Posterior cingulate gyrus (tissue), 11 donors: Measurements from ENCODE around the gene PCNP.
"Not testable (repeated sequence)": the region's sequence is repeated elsewhere in the genome, so short reads cannot be mapped to it uniquely, and the experiment has no call there.

ENCODE experiments used
- DNase-seq, 10 donors: peaks; one replicate each; pipeline versions ENCODE4 v3.0.0 to v3.0.0-alpha.2; 2020 to 2021; ENCODE audit warnings: mixed read lengths in 3 of 10
- intact Hi-C: fragments of 100-400 bp; cut with DNase I; formaldehyde crosslinking; loops from one replicate; pipeline ENCODE4 v1.15.1; 2023

PCNP gene

DNA sequence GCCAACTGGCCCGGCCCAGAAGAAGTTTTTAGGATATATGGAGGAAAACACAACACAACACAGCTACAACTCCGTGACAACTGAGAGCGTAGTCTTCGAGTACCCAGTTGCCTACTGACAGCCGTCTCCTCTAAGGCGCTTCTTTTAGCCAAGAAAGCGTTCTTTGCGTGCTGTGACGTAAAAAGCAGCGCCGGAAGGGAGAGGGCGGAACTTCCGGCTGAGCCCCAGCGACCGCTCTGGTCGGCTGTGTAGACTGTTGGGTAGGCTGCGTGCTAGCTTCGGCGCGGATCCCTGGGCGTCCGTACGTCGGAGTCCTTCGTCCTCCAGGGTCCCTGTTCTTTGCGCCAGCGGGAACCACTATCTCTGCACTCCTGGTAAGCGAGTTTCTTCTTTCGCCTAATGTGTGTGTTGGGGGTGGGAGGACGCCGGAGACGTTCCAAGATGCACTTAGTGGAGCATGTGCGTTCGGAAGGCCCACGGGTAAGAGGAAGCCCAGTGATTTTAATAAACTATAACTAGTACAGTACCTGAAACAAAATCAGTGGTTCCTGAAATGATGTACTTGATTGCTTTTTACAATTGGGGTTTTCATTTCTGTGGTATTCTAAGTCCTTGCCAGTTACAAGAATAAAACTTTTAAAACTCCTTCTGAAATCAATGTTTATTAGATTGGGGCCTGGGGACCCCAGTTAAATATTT, 12.2 kb upstream of the PCNP start, which contains the start of gene TRMT10C:
Gene TRMT10C, plus strand, starts transcription at position 239 of the 699 bp plus-strand sequence. CDS start 2,914 bp downstream, outside the sequence.
- intact Hi-C loops: loop anchor here (1.0 to 2.0 kb wide), 2 partner anchors 13 to 49 kb away; partner anchors contain the start of genes PCNP and SENP7
- peak; percentile 89 to 99 (median 94) for DNase-seq

DNA sequence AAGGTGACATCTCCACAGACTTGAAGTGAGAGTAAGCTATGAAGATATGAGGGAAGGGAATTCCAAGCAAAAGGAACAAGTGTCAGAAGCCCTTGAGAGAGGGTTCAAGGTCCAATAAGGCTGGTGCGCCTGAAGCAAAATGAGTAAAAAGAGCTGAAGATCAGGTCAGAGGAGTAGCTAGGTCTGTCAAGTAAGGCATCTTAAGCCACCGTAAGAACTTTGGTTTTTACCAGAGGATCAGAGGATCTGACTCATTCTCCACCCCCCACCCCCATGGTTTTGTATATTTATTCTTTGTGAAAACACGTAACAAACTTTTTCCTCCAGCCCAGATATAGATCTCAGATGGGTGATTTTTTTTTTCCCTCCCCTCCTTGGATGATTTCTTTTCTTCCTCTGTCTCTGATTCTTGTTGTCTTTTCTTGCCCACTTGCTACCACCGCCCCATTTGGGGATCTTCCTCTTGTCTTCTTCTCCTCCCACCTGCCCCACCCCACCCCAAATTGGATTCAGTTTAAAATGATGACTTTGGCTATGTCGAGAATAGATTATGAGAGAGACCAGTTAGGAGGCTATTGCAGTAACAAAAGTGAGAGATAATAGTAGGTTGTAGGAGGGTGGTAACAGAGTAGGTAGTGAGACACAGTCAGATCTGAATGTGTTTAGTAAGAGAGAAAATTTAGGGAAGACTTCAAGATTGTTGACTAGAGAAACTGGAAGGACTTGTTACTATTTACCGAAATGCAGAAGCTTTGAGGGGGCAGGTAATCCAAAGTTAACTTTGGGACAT, 6.3 kb upstream of the PCNP start:
- intact Hi-C loops: no loop called here
- no peak for DNase-seq

DNA sequence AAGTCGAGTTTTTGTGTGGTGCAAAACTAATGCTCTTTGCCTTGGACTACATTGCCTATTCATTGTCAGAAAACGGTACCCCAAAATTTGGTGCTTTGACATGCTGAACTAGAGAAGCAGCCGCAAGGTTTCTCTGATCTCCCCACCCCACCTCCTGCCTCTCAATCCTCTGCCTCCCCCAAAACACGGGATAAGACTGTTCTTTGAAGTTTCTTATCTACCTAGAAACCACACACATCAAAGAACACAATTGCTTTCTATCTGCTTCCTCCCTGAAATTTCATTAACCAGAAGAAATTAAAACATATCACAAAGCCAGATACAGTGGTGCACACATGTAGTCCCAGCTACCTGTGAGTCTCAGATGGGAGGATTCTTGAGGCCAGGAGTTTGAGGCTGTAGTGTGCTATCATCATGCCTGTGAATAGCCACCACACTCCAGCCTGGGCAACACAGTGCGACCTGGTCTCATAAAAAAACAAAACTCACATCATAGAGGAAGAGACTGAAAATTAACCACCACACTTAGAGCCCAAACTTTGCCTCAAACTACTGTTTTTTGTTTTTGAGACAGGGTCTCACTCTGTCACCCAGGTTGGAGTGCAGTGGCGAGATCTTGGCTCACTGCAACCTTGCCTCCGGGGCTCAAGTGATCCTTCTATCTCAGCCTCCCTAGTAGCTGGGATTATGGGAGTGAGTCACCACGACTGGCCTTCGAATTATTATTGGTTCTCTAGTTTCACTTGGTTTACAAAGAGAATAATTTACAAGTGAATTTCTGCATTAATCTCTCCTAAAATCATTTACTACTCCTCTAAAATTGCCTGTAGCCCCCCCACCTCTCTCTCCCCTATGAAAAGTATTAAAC, 2.7 kb upstream of the PCNP start:
- intact Hi-C loops: loop anchor here (5.0 kb wide), 3 partner anchors 59 to 1169 kb away; partner anchors contain the start of genes LNP1, SENP7, TOMM70 and ZBTB11
- no peak for DNase-seq

DNA sequence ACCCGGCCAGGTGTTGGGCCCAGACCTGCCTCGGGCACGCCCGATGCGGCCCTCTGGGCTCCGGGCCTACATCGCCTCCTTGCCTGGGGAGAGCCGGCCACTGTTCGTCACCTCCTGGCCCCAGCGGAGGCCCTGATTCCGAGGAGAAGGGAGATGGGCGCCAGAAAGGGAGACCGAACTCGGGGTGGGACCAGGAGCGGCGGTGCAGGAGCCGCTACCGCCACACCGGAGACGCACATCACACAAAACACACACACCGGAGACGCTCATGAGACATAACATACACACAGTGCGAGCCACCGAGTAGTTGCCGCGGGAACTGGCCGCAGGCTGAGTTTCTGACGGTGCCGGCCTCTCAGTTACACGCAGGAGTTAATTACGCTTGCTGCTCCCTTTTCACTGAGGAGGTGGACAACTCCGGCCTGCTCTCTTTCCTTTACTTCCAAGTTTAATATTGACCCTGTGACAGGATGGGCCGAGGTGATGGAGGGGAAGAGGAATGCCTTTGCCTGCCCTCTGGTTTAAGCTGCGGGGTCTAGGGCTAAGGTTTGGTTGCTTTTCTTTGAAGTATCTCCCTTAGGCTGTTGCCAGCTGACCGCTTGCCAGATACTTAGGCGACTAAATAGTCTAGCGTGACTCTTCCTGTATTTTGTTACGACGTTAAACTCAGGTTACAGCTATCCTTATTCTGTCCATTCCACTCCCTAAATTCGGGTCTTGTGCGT, 570 bp downstream of the PCNP start:
- intact Hi-C loops: loop anchor here (1.0 to 5.0 kb wide), 4 partner anchors 13 to 1172 kb away; partner anchors contain the start of genes LNP1, SENP7, TOMM70 and TRMT10C
- DNase-seq: peak in 6 of 10 donors; percentile 13 to 87 (median 27)

DNA sequence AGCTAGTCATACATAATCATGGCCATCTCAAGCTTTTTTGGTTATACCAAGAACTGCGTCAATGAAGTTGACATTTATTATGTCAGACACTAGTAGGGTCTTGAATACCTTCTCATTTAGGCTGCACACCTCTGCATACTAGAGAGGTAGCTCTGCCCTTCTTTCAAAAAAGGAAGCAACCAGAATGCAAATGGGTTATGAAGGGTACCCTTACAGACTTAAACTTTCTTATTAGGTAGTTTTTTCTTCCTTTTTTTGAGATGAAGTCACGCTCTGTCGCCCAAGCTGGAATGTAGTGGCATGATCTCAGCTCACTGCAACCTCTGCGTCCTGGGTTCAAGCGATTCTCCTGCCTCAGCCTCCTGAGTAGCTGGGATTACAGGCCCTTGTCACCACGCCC, 3.3 kb downstream of the PCNP start:
- no peak for DNase-seq
- intact Hi-C loops: no loop called here

DNA sequence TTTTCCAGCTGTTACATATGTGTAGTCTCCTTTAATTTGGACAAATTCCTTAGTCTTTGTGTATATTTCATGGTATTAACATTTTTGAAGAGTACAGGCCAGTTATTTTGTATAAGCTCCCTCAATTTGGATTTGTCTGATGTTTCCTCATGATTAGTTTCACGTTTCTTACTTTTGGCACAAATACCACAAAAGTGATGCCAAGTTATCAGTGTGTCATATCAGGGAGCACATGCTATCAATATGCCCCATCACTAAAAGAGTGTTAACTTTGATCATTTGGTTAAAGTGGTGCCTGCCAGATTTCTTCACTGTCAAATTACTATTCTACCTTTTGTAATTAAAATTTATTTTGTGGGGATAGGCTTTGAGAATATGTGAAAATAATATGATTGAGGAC, 14.6 kb downstream of the PCNP start:
- intact Hi-C loops: no loop called here
- no peak for DNase-seq

DNA sequence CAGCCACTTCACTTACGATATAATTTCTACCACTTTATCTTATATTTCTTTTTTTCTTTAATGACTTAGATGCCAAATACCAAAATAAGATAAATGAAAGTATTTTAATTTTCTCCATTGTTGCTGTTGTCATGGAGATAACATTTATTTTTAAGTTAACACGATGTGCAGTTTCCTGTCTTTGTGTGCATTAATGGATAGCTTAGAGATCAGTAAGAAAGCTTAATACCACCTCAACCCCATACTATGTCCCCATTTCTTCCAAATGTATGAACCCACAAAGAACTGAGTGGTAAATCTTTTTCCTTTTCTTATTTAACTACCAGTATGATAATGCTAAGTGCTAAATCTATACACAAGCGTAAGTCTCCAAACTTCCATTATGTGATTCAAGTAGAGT, 17.1 kb downstream of the PCNP start:
- intact Hi-C loops: no loop called here
- no peak for DNase-seq

DNA sequence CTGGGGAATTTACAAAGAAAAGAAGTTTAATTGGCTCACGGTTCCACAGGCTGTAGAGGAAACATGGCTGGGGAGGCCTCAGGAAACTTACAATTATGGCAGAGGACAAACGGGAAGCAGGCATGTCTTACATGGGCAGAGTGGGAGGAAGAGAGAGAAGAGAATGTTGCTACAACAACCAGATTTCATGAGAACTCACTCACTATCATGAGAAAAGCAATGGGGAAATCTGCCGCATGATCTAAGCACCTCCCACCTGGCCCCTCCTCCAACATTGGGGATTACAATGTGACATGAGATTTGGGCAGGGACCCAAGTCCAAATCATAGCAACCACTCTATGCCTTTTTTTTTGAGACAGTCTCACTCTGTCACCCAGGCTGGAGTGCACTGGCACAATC, 28.8 kb downstream of the PCNP start:
- intact Hi-C loops: no loop called here
- DNase-seq: no peak

DNA sequence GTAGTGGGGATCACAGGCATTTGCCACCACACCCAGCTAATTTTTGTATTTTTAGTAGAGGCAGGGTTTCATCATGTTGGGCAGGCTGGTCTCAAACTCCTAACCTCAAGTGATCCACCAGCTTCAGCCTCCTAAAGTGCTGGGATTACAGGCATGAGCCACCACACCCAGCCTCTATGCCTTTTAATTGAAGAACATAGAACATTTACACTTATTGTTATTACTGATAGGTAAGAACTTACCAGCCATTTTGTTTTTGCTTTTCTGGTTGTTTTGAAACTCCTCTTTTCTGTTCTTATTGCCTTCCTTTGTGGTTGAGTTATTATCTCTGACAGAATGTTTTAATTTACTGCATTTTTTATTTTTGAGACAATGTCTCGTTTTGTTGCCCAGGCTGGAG, 29.2 kb downstream of the PCNP start:
- intact Hi-C loops: no loop called here
- DNase-seq: no peak

DNA sequence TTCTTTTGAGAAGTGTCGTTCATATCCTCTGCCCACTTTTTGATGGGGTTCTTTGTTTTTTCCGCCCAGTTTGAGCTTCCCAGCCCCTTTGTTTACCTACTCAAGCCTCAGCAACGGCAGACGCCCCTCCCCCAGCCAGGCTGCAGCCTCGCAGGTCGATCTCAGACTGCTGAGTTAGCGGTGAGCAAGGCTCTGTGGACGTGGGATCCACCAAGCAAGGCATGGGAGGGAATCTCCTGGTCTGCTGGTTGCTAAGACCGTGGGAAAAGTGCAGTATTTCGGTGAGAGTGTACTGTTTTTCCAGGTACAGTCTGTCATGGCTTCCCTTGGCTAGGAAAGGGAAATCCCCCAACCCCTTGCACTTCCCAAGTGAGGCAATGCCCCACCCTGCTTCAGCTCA, 31.4 kb downstream of the PCNP start:
- intact Hi-C loops, DNase-seq: not testable (repeated sequence)

DNA sequence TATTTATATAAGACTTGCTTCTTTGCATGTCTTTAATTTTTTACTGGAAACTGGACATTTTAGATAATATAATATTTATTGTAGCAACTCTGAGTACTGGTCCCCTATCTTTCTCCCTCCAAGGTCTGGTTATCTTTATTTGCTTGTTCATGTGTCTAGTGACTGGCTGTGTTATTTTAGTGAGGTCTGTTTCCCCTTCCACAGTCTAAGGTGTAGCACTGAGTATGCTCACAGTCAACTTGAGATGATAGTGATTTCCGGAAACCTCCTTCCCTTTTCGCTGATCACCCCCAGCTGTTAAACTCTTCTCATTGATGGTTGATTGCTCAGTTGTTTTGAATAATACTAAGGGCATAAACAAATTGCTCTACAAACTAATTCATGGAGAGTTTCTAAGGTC, 37.0 kb downstream of the PCNP start:
- intact Hi-C loops: no loop called here

DNA sequence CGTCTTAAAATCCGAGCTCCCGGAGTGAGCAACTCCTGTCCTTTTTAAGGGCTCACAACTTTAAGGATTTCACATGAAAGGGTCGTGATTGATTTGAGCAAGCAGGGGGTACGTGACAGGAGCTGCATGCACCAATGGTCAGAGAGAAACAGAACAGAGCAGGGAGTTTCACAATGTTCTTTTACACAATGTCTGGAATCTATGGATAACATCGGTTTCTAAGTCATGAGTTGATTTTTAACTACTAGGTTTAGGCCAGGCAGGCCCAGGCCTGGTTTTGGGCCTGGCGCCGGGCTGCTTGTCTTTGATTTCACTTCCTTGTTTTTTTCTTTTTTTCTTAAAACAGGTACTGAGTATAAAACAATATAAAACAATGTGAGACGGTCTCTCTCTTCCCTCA, 39.0 kb downstream of the PCNP start:
- intact Hi-C loops, DNase-seq: not testable (repeated sequence)

More for the DNA sequence above, 37.0 kb downstream of the PCNP start:
- DNase-seq: no peak

DNA sequence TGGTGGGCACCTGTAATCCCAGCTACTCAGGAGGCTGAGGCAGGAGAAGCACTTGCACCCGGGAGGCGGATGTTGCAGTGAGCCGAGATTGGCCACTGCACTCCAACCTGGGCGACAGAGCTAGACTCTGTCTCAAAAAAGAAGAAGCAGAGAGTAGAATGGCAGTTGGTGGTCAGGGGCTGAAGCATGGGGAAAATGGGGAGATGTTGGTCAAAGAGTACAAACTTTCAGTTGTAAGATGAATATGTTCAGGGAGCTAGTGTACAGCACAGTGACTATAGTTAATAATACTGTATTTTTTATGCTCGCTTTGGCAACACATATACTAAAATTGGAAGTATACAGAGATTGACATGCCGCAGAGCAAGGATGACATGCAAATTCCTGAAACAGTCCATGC, 41.5 kb downstream of the PCNP start:
- peak in 1 of 10 donors; percentile 14 for DNase-seq
- intact Hi-C loops: no loop called here

DNA sequence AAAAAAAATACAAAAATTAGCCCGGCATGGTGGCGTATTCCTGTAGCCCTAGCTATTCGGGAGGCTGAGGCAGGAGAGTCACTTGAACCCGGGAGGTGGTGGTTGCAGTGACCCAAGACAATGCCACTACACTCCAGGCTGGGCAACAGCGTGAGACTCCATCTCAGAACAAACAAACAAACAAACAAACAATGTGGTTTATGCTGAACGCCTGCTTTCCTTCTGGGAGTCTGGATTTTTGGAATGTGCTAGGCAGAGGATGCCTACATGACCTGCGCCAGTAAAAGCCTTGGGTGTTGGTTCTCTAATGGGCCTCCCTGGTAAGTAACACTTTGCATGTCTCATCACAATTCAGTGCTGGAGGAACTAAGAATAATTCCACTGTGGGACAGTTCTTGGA, 43.5 kb downstream of the PCNP start:
- intact Hi-C loops: no loop called here
- no peak for DNase-seq

DNA sequence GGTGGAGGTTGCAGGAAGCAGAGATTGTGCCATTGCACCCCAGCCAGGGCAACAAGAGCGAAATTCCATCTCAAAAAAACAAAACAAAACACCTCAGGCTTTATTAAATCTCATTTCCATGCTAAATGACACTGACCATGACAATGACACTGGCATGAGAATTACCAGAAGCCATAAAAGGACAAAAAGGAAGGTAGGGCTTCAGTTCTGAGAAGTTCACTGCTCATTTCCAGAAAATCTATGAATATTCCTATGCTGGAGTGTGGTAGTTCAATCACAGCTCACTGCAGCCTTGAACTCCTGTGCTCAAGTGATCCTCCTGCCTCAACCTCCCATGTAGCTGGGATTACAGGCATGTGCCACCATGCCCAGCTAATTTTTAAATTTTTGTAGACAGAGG, 44.7 kb downstream of the PCNP start:
- intact Hi-C loops: no loop called here

DNA sequence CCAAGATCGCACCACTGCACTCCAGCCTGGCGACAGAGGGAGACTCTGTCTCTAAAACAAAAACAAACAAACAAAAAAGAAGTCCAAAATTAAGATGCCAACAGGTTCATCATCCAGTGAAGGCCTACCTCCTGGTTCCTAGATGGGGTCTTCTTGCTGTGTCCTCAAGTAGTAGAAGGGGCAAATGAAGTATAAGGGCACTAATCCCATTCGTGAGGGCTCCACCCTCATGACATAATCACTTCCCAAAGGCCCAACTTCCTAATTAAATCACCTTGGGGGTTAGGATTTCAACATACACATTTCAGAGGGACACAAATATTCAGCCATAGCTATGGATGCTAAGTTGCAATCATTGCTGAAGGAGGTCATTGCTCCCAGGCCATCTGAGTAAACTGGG, 45.8 kb downstream of the PCNP start:
- DNase-seq: no peak
- intact Hi-C loops: no loop called here

More for the DNA sequence above, 44.7 kb downstream of the PCNP start:
- DNase-seq: no peak

DNA sequence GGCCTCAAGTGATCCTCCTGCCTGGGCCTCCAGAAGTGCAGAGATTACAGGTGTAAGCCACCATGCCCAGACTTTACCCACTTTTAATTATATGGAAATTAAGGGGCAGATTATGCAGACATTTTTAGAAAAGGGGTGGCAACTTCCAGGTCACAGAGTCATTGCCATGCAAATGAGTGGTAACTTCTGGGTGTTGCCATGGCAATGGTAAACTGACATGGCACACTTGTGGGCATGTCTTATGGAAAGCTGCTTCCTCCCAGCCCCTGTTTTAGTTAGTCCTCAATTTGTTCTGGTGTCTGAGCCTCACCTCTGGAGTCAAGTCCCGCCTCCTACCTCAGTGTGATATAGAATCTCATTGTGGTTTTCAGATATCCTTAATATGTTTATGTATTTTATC, 49.7 kb downstream of the PCNP start:
- no peak for DNase-seq
- intact Hi-C loops: no loop called here

DNA sequence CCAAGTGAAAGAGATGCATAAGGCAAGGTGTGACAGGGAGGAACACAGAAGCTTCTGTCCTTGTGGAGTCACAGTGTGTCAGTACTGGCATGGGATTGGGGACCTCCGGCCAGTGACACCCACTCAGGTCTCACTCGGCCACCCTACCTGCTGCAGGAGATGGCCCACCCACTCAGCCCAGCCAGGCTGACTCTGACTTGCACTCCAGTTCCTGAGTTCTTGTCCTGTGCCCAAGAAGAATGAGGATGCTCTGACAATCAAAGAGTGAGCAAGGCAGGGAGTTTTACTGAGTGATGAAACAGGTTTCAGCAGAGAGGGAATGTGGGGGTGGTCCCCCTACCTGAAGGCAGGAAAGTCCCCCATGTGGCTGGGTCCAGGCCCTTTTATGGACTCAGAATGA, 50.9 kb downstream of the PCNP start:
- DNase-seq: peak in 1 of 10 donors; percentile 40
- intact Hi-C loops: no loop called here

DNA sequence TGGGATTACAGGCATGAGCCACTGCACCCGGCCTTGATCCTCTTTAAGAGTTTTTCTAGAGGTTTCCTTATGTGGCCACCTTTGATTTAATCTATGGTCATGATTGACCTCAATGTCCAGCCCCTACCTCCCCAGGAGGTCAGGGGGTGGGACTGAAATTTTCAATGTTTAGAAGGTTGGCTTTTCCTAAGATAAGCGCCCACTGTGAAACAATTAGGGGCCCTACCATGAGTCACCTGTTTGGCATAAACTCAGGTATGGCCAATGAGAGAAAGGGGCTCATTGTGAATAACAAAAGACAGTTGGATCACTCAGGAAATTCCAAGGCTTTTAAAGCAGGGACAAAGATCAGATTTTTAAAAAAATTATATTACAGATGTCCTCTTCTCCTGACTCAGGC, 51.9 kb downstream of the PCNP start:
- intact Hi-C loops: no loop called here
- no peak for DNase-seq

DNA sequence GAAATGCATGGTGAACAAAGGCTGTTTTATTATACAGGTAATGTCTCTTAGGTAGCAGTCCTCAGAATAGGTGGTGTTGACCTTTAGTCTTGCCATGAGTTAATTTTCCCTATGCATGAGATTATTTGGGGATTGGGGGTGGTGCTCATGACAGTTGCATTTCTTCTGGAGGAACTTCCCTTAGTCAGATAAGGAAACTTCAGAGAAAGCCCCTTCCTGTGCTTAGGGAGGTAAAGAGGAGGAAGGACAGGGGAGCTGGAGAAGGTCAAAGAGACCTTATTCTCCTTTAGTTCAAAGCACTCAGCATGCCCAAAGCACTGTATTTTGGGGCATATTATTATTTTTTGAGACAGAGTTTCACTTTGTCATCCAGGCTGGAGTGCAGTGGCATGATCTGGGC, 55.2 kb downstream of the PCNP start:
- DNase-seq: no peak
- intact Hi-C loops: no loop called here
